Ishikawa (cell line): ENCODE measurements around the gene RASSF7.

Source experiments
- CEBPB ChIP-seq: IDR thresholded peaks from 2 replicates; pipeline ENCODE4 v1.6.1; 2012
- CREB1 ChIP-seq: IDR thresholded peaks from 2 replicates; pipeline ENCODE4 v1.6.1; 2012; ENCODE audit warnings: low read depth
- EGR1 ChIP-seq: IDR thresholded peaks from 2 replicates; pipeline ENCODE4 v1.6.1; 2012
- EP300 ChIP-seq: IDR thresholded peaks from 2 replicates; pipeline ENCODE4 v1.6.1; 2012; ENCODE audit warnings: borderline replicate concordance
- FOXM1 ChIP-seq: IDR thresholded peaks from 2 replicates; pipeline ENCODE4 v1.6.1; 2012; ENCODE audit warnings: low read depth, borderline replicate concordance
- MAX ChIP-seq: IDR thresholded peaks from 2 replicates; pipeline ENCODE4 v1.6.1; 2012
- NFIC ChIP-seq: IDR thresholded peaks from 2 replicates; pipeline ENCODE4 v1.6.1; 2012
- RAD21 ChIP-seq: IDR thresholded peaks from 2 replicates; pipeline ENCODE4 v1.6.1; 2012; ENCODE audit warnings: low read depth
- TAF1 ChIP-seq: IDR thresholded peaks from 2 replicates; pipeline ENCODE4 v1.6.1; 2012; ENCODE audit warnings: low read depth, mild to moderate bottlenecking
- TCF12 ChIP-seq: IDR thresholded peaks from 2 replicates; pipeline ENCODE4 v1.6.1; 2012; ENCODE audit warnings: low read depth
- TEAD4 ChIP-seq: IDR thresholded peaks from 2 replicates; pipeline ENCODE4 v1.6.1; 2012
- USF1 ChIP-seq: IDR thresholded peaks from 2 replicates; pipeline ENCODE4 v1.6.1; 2012
- YY1 ChIP-seq: IDR thresholded peaks from 2 replicates; pipeline ENCODE4 v1.6.1; 2012; ENCODE audit warnings: low read depth
- ZBTB7A ChIP-seq: IDR thresholded peaks from 2 replicates; pipeline ENCODE4 v1.6.1; 2012; ENCODE audit warnings: low read depth
- TF ChIP-seq, protein P1 (sequence below): IDR thresholded peaks from 2 replicates; pipeline ENCODE4 v1.6.1; 2012; ENCODE audit warnings: low read depth, mild to moderate bottlenecking

The RASSF7 gene

DNA sequence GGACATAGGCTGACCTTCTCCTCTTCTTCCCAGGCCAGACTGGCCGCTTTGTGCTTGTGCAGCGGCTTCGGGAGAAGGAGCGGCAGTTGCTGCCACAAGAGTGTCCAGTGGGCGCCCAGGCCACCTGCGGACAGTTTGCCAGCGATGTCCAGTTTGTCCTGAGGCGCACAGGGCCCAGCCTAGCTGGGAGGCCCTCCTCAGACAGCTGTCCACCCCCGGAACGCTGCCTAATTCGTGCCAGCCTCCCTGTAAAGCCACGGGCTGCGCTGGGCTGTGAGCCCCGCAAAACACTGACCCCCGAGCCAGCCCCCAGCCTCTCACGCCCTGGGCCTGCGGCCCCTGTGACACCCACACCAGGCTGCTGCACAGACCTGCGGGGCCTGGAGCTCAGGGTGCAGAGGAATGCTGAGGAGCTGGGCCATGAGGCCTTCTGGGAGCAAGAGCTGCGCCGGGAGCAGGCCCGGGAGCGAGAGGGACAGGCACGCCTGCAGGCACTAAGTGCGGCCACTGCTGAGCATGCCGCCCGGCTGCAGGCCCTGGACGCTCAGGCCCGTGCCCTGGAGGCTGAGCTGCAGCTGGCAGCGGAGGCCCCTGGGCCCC is 1.4 kb downstream of the RASSF7 start:
- TF ChIP-seq EGR1 (no peak), YY1 (no peak), CEBPB (no peak), FOXM1 (no peak), RAD21 (no peak)
- TF ChIP-seq, protein P1, sequence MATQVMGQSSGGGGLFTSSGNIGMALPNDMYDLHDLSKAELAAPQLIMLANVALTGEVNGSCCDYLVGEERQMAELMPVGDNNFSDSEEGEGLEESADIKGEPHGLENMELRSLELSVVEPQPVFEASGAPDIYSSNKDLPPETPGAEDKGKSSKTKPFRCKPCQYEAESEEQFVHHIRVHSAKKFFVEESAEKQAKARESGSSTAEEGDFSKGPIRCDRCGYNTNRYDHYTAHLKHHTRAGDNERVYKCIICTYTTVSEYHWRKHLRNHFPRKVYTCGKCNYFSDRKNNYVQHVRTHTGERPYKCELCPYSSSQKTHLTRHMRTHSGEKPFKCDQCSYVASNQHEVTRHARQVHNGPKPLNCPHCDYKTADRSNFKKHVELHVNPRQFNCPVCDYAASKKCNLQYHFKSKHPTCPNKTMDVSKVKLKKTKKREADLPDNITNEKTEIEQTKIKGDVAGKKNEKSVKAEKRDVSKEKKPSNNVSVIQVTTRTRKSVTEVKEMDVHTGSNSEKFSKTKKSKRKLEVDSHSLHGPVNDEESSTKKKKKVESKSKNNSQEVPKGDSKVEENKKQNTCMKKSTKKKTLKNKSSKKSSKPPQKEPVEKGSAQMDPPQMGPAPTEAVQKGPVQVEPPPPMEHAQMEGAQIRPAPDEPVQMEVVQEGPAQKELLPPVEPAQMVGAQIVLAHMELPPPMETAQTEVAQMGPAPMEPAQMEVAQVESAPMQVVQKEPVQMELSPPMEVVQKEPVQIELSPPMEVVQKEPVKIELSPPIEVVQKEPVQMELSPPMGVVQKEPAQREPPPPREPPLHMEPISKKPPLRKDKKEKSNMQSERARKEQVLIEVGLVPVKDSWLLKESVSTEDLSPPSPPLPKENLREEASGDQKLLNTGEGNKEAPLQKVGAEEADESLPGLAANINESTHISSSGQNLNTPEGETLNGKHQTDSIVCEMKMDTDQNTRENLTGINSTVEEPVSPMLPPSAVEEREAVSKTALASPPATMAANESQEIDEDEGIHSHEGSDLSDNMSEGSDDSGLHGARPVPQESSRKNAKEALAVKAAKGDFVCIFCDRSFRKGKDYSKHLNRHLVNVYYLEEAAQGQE = no peak

DNA sequence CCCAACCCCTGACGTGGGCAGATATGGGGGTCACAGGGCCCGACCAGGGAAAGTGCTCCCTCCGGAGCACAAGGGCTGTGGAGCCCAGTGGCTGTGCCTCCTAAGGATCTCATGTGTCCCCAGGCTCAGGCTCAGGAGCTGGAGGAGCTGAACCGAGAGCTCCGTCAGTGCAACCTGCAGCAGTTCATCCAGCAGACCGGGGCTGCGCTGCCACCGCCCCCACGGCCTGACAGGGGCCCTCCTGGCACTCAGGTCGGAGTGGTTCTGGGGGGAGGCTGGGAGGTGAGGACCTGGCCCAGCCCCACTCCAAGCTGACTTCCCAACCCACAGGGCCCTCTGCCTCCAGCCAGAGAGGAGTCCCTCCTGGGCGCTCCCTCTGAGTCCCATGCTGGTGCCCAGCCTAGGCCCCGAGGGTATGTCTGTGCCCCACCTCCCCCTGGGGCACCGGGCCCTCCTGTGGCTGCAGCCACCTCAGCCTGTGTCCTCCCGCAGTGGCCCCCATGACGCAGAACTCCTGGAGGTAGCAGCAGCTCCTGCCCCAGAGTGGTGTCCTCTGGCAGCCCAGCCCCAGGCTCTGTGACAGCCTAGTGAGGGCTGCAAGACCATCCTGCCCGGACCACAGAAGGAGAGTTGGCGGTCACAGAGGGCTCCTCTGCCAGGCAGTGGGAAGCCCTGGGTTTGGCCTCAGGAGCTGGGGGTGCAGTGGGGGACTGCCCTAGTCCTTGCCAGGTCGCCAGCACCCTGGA is 2.5 kb downstream of the RASSF7 start:
- no peak for TF ChIP-seq USF1
- TF ChIP-seq ZBTB7A = no peak
- TF ChIP-seq EP300 = no peak
- TF ChIP-seq YY1 = no peak
- no peak for TF ChIP-seq TAF1
- TF ChIP-seq, protein P1 = no peak
- TF ChIP-seq TEAD4 = no peak
- no peak for TF ChIP-seq FOXM1
- TF ChIP-seq RAD21 = no peak
- no peak for TF ChIP-seq CREB1
- TF ChIP-seq CEBPB = no peak
- no peak for TF ChIP-seq TCF12
- TF ChIP-seq EGR1 = no peak
- TF ChIP-seq NFIC = no peak
- TF ChIP-seq MAX = no peak

DNA sequence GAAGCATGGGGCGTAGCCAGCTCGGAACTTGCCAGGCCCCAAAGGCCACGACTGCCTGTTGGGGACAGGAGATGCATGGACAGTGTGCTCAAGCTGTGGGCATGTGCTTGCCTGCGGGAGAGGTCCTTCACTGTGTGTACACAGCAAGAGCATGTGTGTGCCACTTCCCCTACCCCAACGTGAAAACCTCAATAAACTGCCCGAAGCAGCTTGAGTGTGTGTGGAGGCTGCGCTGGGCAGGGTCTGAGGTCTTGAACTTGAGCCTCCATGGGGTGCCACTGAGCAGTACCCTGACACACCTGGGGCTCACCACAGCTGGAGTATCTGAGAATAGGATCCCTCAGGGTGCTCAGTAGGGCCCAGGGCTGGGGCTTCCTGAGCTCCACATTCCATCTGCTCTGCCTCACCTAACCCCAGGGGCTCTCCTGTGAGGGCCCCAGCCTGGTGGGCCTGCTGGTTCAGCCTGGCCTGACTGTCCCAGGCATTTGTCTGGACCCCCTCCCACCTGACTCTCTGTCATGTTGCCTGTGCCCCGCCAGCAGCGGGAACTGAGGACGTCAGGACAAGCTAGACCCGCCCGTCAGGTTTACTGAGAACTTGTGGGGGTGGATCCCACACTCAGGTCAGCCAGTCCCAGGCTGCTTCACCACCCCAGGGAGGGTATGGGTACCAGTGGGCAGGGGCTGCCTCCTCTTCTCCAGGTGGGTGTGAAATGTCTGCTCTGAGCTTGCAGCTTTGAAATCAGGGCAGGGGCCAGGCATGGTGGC is 3.2 kb downstream of the RASSF7 start:
- no peak for TF ChIP-seq ZBTB7A
- no peak for TF ChIP-seq FOXM1
- TF ChIP-seq EGR1 = no peak
- TF ChIP-seq, protein P1 = no peak
- TF ChIP-seq CEBPB = no peak
- TF ChIP-seq YY1 = no peak
- no peak for TF ChIP-seq NFIC

DNA sequence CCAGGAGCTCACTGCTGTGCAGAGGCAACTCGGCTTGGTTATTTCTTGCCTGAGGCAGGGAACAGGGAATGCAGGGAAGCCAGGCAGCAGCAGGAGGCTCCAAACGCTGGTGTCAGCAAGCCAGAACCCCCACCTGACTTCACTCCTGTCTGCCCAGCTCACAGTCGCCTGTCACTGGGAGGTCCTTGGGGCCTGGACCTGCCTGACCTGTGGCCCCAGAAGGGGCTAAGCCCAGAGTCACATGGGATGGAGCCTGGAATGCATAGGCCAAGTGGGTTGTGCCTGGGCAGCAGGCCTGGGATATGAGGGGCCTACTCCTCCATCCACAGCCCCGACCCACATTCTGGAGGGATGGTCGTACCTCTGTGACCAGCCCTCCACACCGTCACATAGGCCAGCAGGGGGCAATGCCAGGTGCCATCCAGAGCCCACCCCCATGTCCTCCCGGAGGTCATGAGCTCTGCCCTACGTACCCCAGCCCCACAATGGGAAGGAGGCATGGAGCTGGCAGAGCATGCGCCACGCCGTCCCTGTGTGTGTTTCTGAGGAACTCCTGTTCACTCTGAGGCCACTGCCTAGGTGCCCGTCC is 5.2 kb downstream of the RASSF7 start:
- TF ChIP-seq NFIC (no peak), RAD21 (no peak), EP300 (no peak), USF1 (no peak), ZBTB7A (no peak), FOXM1 (no peak), TEAD4 (no peak), YY1 (no peak), EGR1 (no peak)
- TF ChIP-seq, protein P1 = no peak
